Measurements from ENCODE around the gene BRD9.
"Not testable (repeated sequence)": the region's sequence is repeated elsewhere in the genome, so short reads cannot be mapped to it uniquely, and the experiment has no call there.

BRD9 gene

GRCh38 chr5:902129-902916 lies 9.7 kb upstream of the BRD9 start:
- no peak for DNase-seq

GRCh38 chr5:900781-901180 lies 8.2 kb upstream of the BRD9 start:
- DNase-seq: no peak

GRCh38 chr5:893711-894110 lies 1.1 kb upstream of the BRD9 start:
- no peak for DNase-seq

GRCh38 chr5:893137-893506 lies 521 bp upstream of the BRD9 start:
- DNase-seq: no peak

DNA sequence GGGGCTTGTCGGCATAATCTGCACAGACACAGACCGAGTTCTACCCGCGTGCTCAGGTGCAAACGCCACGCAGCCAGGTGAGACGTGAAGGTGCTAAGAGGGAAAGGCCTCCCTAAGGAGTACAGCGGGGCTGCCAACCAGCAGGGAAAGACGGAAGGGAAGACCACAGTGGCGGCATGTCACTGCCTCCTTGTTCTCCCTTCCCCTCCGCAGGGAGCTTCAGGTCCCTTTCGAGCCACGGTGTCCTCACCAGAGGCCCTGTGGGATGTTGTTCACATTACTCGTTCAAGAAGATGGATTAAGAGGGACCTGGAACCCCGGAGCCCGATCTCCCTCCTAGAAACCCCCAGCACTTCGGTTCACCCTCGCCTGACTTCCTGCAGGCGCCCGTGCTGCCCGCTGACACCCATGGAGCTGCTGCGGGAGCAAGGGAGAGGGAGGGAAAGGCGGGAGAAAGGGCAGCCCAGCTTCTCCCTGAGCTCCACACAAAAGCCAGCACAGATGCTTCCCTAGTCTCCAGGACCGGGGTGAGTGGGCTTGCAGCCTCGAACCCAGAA lies 686 bp downstream of the BRD9 start:
- DNase-seq: no peak

- DNase-seq: no peak
Measured at GRCh38 chr5:891117-891836, 1.3 kb downstream of the BRD9 start.

DNA sequence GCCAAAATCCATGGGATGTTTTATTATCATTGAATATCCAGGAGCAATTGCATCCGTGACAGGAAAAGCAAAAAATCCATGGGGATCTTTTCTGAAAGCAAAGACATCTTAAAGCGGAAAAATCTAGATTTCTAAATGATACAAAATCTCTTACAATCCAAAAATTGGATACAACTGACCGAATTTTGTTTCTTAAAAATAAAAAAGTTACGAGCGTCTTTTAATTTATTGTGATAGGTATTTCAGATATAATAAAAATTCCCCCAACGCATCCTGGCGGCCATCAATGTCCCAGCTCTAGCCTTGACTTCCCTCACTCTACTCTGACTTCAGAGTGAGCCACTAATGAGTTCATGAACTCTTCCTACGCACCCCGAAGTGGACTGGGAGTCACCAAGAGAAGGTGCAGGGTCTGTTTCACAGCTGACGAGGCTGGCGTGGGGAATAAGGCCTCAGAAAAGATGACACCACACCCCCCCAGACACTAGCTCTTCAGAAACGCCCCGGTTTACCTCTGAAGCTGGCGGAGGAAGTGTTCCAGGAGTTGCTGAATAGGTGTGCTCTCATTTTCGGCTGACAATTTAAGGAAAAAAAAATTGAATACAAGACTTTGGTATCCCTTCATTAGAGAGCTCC lies 3.4 kb downstream of the BRD9 start:
- no peak for DNase-seq

- no peak for DNase-seq
Measured at GRCh38 chr5:888638-889035, 4.0 kb downstream of the BRD9 start.

DNA sequence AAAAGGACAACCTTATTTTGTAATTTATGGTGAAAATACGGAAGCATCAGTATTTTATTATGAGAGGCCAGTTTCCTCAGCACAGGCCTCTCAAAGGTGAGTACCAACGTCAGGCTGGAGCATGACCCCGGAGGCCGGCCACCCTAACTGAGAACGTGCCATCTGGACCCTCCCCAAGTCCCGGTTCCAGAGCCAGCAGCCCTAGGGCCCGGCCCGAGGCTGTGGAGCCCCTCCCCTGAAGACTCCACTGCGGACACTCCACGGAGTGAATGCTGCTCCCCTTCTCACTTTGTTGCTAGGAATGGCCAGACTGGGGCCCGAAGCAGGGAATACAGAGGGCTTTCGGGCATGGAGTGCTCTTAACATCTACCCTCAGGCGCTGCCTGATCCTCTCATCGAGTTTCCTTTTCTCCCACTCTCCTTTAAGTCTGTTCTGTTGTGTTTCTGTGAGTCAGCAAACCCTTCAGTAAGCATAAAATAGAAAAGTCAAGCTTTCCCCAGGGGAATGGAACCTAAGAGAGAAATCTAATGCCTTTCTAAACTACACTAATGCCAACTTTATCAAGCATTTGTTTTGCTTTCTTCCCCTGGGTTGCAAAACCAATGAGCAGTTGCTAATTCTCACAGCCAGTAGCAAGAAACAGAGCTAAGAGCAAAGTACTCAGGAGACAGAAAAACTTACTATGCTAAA lies 4.5 kb downstream of the BRD9 start:
- DNase-seq: no peak

- DNase-seq: no peak
Measured at GRCh38 chr5:886716-887325, 5.8 kb downstream of the BRD9 start.

- no peak for DNase-seq
Measured at GRCh38 chr5:886036-886435, 6.6 kb downstream of the BRD9 start.

GRCh38 chr5:885529-885928 lies 7.1 kb downstream of the BRD9 start:
- no peak for DNase-seq

- no peak for DNase-seq
Measured at GRCh38 chr5:885127-885442, 7.5 kb downstream of the BRD9 start.

- DNase-seq: no peak
Measured at GRCh38 chr5:884345-885126, 8.1 kb downstream of the BRD9 start.

- no peak for DNase-seq
Measured at GRCh38 chr5:883475-884181, 9.0 kb downstream of the BRD9 start.

GRCh38 chr5:882253-883183 lies 10.1 kb downstream of the BRD9 start:
- DNase-seq: no peak

DNA sequence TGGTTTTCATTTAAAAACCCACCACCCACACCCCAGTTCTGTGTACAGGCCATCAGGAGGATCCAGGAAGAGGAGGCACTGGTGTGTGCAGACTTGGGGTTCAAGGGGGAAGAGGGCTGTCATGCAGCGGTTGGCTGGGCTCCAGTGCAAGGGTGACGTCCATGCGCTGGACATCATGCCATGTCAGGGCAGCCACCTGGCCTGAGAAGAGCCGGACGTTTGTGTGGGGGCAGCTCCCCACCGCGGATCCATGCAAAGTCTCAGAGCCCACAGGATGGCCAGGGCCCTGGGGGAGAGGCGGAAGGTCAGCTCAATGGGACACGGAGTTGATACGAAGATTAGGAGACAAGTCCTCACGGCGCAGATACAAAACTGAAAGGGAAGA lies 11.1 kb downstream of the BRD9 start:
- DNase-seq: no peak

- DNase-seq: no peak
Measured at GRCh38 chr5:880816-881550, 11.6 kb downstream of the BRD9 start.

- not testable (repeated sequence) for DNase-seq
Measured at GRCh38 chr5:878677-879076, 13.9 kb downstream of the BRD9 start.
